ENCODE data around the gene VAMP2. TPM values are rescaled to one million over a fixed set of nuclear protein-coding genes. Genes with fewer than 3 reads are reported as not detected.

VAMP2 gene
- total and polyA plus RNA-seq, 9 of the 15 experiments (the other 6 are each of a cell fraction or from before 2014, with no cell fraction given), result 2.3 to 31.8 (median 6.0) TPM

GRCh38 chr17:8189711-8190477, 27.1 kb upstream of the VAMP2 start, which contains the start of gene BORCS6 (continued):
- TF ChIP-seq ZNF282 (CRISPR knock-in tag; IDR thresholded peaks at IDR 0.05) (no peak), IFI16 (CRISPR knock-in tag; IDR thresholded peaks at IDR 0.05) (no peak), HDAC2 (IDR thresholded peaks at IDR 0.05) (0 out of 2 replicates have a peak, but pooled peaks have one; percentile 14), PREB (CRISPR knock-in tag; IDR thresholded peaks at IDR 0.05) (no peak), USF2 (CRISPR knock-in tag; IDR thresholded peaks at IDR 0.05) (peak; percentile 79), ZBTB7A (IDR thresholded peaks at IDR 0.05; ENCODE audit: borderline replicate concordance, control insufficient read depth, low read depth, low read length) (no peak), POLR2G (IDR thresholded peaks at IDR 0.05; ENCODE audit: low read depth, low read length) (peak; percentile 90), EHMT2 (IDR thresholded peaks at IDR 0.05) (no peak), ZNF12 (CRISPR knock-in tag; IDR thresholded peaks at IDR 0.05) (no peak), MYBL2 (IDR thresholded peaks at IDR 0.05; ENCODE audit: low read depth) (no peak), MYBL2 (CRISPR knock-in tag; IDR thresholded peaks at IDR 0.05; ENCODE audit: borderline replicate concordance) (no peak), GATAD2A (IDR thresholded peaks at IDR 0.05) (no peak), TRIM28 (IDR thresholded peaks at IDR 0.05) (no peak), HDGF (IDR thresholded peaks at IDR 0.05) (no peak), TCF7L2 (IDR thresholded peaks at IDR 0.05; ENCODE audit: low read depth, low read length) (peak; percentile 63), ZNF324 (CRISPR knock-in tag; IDR thresholded peaks at IDR 0.05) (peak; percentile 86), C11orf30 (IDR thresholded peaks at IDR 0.05; ENCODE audit: low read depth) (peak; percentile 66), ZC3H8 (IDR thresholded peaks at IDR 0.05) (no peak), BRD4 (IDR thresholded peaks at IDR 0.05) (no peak), FOXA3 (CRISPR knock-in tag; conservative IDR thresholded peaks at IDR 0.05 in 1 of 2, IDR thresholded peaks at IDR 0.05 in 1 of 2) (no peak), ZNF609 (CRISPR knock-in tag; IDR thresholded peaks at IDR 0.05; ENCODE audit: borderline replicate concordance) (no peak), ZNF280B (CRISPR knock-in tag; IDR thresholded peaks at IDR 0.05) (no peak)
